ENCODE results near the gene NLRC5. TPM values are rescaled to one million over a fixed set of nuclear protein-coding genes. Genes with fewer than 3 reads are reported as not detected.

The NLRC5 gene
- total RNA-seq, 1 donor from 2014 or later = 1.7 TPM

GRCh38 chr16:57017251-57017650 is 27.9 kb downstream of the NLRC5 start:
- Mint-ChIP-seq H3K27ac (no peak overlapping the region), H3K27me3 (peaks cover 27% of the 10 kb centered on the region), H3K9me3 (peaks cover 4% of the 10 kb centered on the region), H3K36me3 (no peaks in the 10 kb centered on the region), H3K4me3 (no peak overlapping the region), H3K4me1 (ENCODE audit: unreplicated experiment) (no peaks in the 10 kb centered on the region)
- TF ChIP-seq CTCF (conservative IDR thresholded peaks at IDR 0.05) = no peak
- DNase-seq (ENCODE audit: extremely low spot score, unreplicated experiment) = no peak

GRCh38 chr16:57019746-57020145 is 30.4 kb downstream of the NLRC5 start:
- Mint-ChIP-seq H3K4me3 (no peak overlapping the region), H3K36me3 (no peaks in the 10 kb centered on the region), H3K9me3 (peaks cover 4% of the 10 kb centered on the region), H3K27me3 (peaks cover 31% of the 10 kb centered on the region), H3K4me1 (ENCODE audit: unreplicated experiment) (no peaks in the 10 kb centered on the region), H3K27ac (no peak overlapping the region)
- no peak for DNase-seq (ENCODE audit: extremely low spot score, unreplicated experiment)
- TF ChIP-seq CTCF (conservative IDR thresholded peaks at IDR 0.05) = no peak

- Mint-ChIP-seq H3K36me3 (no peaks in the 10 kb centered on the region), H3K4me1 (ENCODE audit: unreplicated experiment) (no peaks in the 10 kb centered on the region), H3K9me3 (peaks cover 4% of the 10 kb centered on the region), H3K27me3 (peaks cover 31% of the 10 kb centered on the region), H3K27ac (no peak overlapping the region), H3K4me3 (no peak overlapping the region)
- DNase-seq (ENCODE audit: extremely low spot score, unreplicated experiment) = no peak
- TF ChIP-seq CTCF (conservative IDR thresholded peaks at IDR 0.05) = no peak
Observed at GRCh38 chr16:57020651-57021050, 31.3 kb downstream of the NLRC5 start.

- peaks cover 28% of the 10 kb centered on the region for H3K27me3 Mint-ChIP-seq
- peaks cover 4% of the 10 kb centered on the region for H3K9me3 Mint-ChIP-seq
- no peak overlapping the region for H3K4me3 Mint-ChIP-seq
- H3K27ac Mint-ChIP-seq = no peak overlapping the region
- H3K4me1 Mint-ChIP-seq (ENCODE audit: unreplicated experiment) = no peaks in the 10 kb centered on the region
- no peaks in the 10 kb centered on the region for H3K36me3 Mint-ChIP-seq
- DNase-seq (ENCODE audit: extremely low spot score, unreplicated experiment) = no peak
- TF ChIP-seq CTCF (conservative IDR thresholded peaks at IDR 0.05) = no peak
Observed at GRCh38 chr16:57021757-57022156, 32.4 kb downstream of the NLRC5 start.

- no peak for TF ChIP-seq CTCF (conservative IDR thresholded peaks at IDR 0.05)
- Mint-ChIP-seq H3K27me3 (peaks cover 25% of the 10 kb centered on the region), H3K4me1 (ENCODE audit: unreplicated experiment) (no peaks in the 10 kb centered on the region), H3K4me3 (no peak overlapping the region), H3K27ac (no peak overlapping the region), H3K9me3 (peaks cover 4% of the 10 kb centered on the region), H3K36me3 (no peaks in the 10 kb centered on the region)
- no peak for DNase-seq (ENCODE audit: extremely low spot score, unreplicated experiment)
Observed at GRCh38 chr16:57022445-57022844, 33.1 kb downstream of the NLRC5 start.
